ENCODE data around the gene ATG101.

DNA sequence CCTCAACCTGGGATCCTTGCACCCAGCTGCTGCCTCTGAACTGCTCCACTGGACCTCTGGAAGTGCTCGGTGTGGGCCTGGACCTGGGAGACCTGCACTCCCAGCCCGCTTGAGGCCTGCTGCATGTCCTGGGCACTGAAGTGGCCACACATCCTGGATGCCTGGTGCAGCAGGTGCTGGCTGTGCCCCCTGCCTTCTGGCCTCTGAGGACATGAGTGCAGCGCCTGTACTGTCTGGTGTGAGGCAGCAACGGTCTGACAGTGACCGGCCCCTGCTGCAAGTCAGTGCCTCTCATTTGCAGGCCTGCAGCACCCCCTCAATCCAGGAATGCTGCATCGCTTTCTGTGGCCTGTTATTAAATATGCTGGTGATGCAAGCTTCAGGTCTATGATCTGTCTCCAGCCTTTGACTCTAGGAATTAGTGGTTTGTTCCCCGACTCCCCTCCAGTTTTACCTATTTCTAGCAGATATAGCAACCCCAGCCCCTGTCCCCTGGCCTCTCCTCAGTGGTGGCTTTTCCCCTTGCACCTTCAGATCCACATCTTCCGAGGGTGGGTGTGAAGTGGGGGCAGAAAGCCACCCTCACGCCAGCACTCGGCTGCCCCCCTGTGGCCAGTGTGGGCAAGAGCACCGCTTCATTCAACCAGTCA is 13.3 kb downstream of the ATG101 start:
- no peak for TF ChIP-seq SIN3A (IDR thresholded peaks at IDR 0.05; ENCODE audit: borderline replicate concordance, insufficient read depth, low read depth, low read length)
- TF ChIP-seq, protein P1, sequence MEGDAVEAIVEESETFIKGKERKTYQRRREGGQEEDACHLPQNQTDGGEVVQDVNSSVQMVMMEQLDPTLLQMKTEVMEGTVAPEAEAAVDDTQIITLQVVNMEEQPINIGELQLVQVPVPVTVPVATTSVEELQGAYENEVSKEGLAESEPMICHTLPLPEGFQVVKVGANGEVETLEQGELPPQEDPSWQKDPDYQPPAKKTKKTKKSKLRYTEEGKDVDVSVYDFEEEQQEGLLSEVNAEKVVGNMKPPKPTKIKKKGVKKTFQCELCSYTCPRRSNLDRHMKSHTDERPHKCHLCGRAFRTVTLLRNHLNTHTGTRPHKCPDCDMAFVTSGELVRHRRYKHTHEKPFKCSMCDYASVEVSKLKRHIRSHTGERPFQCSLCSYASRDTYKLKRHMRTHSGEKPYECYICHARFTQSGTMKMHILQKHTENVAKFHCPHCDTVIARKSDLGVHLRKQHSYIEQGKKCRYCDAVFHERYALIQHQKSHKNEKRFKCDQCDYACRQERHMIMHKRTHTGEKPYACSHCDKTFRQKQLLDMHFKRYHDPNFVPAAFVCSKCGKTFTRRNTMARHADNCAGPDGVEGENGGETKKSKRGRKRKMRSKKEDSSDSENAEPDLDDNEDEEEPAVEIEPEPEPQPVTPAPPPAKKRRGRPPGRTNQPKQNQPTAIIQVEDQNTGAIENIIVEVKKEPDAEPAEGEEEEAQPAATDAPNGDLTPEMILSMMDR (IDR thresholded peaks at IDR 0.05), result peak; percentile 99
